LHCN-M2 (cell line): ENCODE results near the gene TECPR2. TPM values are rescaled to one million over a fixed set of nuclear protein-coding genes. Genes with fewer than 3 reads are reported as not detected.
A peak's percentile ranks its signal among the peaks of the same experiment; 100 is the strongest.

Experiments used
- DNase-seq: peaks from one replicate; pipeline ENCODE4 v3.0.0-alpha.2; 2012; ENCODE audit warnings: low read depth
- total RNA-seq: library from RNA; depleted of rRNA; stranded (reverse); fragments of >200 nt; gene quantifications from 2 replicates; pipeline ENCODE4 v1.2.3, GENCODE V29; 2014

The TECPR2 gene
- total RNA-seq, 1 experiment from 2014 or later = 20.4 TPM

DNA sequence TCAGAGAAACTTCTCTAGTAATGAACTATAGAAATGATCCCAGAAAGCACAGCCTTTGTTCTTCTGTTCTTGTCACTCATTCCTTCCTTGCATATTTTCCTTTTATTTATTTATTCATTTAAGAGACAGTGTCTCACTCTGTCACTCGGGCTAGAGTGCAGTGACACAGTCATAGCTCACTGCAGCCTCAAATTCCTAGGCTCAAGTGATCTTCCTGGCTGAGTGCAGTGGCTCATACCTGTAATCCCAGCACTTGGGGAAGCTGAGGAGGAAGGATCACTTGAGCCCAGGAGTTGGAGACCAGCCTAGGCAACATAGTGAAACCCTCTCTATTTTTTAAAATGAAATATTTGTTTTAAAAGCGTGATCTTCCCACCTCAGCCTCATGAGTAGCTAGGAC is 11.5 kb downstream of the TECPR2 start:
- no peak for DNase-seq

- DNase-seq = no peak
These were observed 12.4 kb downstream of the TECPR2 start for GRCh38 chr14:102375119-102375518.

- DNase-seq = no peak
These were observed 15.0 kb downstream of the TECPR2 start for GRCh38 chr14:102377696-102378095.

DNA sequence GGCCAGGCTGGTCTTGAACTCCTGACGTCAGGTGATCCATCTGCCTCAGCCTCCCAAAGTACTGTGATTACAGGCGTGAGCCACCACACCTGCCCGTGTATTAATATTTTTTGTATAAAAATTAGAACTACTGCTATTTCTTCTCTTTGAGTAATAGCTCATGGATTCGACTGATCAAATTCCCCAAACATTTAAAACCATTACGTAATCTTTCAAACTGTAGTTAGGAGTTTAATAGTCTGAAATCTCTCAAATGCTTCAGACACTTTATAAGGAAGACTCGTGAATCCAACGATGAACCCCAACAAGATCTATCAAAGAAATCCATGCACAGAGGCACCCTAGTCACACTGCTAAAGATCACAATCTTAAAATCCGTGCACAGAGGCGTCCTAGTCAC is 16.1 kb downstream of the TECPR2 start:
- DNase-seq = no peak

DNA sequence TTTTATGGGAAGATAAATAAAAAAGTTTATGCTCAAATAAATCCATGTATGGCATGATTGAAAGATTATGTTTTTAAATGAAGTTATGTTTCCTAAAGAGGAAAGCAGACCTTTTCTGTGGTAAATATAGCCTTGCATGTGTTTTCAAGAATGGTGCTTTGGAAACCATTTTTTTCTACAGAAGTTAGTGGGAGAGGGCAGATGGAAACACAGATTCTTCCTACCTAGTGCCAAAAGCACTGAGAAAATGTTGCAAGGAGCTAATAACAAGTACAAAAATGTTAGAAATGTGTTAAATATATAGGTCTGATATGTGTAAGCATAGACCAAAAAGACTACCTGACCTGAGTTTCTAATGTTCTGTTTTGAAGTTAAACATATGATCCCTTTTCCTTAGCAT is 24.3 kb downstream of the TECPR2 start:
- no peak for DNase-seq

DNA sequence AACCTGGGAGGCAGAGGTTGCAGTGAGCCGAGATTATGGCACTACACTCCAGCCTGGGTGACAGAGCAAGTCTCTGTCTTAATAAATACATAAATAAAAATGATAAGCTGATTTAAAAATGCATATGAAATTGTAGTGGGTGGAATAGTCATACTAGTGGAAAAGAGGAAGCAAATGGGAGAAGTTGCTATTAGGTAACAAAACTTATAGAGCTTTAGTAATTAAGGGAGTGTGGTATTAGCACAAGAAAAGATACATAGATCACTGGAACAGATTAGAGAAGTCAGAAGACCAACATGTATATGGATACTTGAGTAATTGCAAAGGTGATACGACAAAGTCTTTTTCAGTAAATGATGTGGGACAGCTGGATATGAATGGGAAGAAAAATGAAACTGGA is 26.5 kb downstream of the TECPR2 start:
- DNase-seq = peak; percentile 13

- DNase-seq = no peak
These were observed 27.5 kb downstream of the TECPR2 start for GRCh38 chr14:102390064-102390855.

DNA sequence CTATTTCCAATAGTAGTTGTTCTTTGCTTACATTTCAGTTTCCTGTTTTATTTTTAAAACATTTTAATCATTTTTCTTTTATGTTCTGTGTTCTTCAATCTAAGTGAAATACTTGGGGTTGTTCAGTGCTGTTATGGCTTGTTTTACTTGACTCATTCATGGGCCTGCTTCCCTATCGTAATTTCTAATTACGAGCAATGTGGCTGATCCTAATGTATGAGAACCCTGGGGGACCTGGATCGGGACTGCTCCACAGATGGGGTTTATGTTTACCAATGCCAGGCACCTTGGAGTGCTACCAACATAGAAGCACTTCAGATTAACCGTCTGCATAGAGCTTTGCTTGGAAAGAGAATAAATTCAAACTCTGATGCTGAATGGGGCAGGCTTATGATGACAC is 29.8 kb downstream of the TECPR2 start:
- no peak for DNase-seq

DNA sequence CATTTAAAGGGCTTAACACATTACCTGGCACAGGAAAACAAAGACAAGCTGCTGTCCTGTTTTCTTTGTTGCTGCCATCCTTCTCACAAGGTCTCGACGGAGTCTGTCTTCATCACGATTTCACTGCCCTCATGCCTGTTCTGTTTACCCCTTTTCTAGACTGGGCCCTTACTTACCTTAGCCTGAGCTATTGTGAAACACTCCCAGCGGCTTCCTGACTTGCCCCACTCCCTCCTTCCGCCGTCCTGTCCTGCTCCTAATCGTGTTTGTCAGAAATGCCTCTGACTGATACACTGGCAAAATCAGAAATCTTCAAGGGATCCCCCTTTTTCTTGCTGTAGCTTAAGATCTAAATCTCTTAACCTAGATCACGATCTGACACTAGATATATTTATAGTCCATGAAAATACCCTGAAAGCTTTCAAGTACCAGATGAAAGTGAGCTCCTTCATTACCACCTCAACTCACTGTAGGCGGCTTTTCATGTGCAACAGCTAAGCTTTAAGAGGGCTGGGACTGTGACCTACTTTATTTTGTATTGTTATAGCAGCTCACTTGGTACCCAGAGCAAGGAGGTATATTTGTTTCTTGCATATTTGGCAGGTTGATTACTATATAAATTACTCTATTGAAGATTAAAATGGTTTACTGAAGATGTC is 32.1 kb downstream of the TECPR2 start:
- DNase-seq = no peak

- DNase-seq = no peak
These were observed 33.8 kb downstream of the TECPR2 start for GRCh38 chr14:102396521-102396920.

GRCh38 chr14:102403028-102403427 is 40.3 kb downstream of the TECPR2 start:
- peak; percentile 11 for DNase-seq

DNA sequence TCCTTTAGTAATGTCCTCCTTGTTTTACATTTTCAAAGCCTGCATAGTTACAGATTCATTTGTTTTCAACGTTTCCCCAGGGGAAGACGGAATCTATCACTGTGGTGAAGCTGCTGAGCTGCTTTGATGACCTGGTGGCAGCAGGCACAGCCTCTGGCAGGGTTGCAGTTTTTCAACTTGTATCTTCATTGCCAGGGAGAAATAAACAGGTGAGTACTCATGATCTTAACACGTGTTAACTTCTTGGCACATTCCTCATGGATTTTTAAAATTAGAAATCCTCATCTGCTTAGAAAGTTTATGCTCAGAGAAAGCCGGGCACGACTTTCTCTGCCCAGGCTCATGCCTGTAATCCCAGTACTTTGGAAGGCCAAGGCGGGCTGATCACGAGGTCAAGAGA is 44.5 kb downstream of the TECPR2 start:
- DNase-seq = no peak

DNA sequence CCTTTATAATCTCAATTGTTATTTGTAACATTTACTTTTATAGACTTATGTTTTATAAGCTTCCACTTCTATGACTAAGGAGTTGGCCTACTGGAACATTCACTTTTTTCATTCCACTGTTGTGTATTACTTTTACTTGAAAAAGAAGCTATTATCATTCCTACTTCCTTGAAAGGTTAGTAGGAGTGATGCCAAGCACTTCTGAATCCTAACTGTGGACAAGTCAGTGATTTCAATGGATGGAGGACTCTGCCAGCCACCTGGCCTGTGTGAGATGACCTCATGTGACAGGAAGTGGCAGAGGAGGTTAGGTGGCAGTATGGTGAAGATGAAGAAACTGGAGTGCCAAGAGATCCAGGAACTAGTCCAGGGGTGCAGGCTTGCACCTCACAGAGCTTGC is 46.0 kb downstream of the TECPR2 start:
- DNase-seq = no peak

DNA sequence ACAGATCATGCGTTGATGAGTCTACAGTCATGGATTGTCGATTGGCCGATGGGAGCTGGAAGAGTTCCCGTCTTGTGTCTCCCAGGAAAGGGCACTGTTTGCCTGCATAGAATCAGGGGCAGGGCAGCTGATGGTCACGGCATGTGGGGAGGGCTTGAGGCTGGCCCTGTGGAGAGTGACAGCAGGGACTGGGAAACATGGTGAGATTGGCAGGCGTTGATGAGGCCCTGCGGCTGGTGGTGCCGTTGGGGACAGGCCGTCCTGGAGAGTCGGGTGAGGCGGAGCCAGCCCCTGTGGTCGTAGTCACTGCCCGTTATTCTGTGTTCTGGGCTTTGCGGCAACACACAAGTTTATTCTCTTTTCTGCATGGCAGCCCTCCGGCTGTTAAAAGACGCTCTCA is 52.9 kb downstream of the TECPR2 start:
- DNase-seq = no peak

DNA sequence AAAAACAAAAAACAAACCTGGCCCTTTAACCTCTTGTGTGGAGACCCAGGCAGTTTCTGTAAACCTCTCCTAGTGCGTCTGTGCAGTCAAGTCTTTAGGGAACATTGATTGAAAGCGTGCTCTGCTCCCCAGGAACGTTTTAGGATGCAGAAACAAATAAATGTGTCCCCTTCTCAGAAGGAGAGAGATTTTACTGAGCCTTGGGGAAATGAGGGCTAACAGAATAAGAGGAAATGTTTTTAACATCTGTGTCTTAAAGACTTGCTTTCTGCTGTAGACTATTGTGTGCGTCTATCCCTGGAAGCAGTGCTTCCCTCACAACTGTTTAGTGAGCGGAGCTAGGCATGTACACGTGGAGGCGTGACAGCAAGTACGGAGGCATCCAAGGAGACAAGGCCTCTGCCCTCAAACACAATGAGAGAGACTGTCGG is 54.3 kb downstream of the TECPR2 start:
- no peak for DNase-seq

GRCh38 chr14:102417646-102418045 is 54.9 kb downstream of the TECPR2 start:
- no peak for DNase-seq

DNA sequence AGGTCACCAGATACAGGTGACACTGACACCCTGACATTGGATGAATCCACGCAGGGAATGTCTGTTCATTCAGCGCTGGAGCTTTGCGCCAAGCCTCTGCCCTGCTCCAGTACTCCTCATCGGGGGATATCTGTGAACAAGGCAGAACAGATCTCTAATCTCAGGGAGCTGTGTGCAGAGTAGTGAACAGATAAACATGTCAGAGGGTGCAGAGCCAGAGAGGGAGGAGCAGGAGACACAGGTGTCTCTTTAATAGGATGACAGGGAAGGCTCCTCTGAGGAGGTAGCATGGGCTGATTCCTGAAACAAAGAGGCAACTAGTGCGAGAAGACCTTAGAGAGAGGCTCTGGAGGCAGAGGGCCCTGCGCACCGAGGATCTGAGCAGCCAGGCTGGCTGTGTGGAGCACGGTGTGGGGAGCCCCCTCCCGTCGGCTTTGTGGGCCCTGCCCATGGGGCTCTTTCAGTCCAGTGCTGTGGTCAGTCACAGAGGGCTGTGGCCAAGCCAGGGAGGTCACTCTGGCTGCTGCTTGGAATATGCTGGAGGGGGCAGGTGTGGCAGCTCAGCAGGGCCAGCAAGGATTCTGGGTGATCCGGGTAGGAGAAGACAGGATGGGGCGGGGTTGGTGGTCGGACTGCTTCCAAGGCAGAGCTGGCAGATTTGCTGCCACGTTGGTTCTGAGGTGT is 55.6 kb downstream of the TECPR2 start:
- no peak for DNase-seq

DNA sequence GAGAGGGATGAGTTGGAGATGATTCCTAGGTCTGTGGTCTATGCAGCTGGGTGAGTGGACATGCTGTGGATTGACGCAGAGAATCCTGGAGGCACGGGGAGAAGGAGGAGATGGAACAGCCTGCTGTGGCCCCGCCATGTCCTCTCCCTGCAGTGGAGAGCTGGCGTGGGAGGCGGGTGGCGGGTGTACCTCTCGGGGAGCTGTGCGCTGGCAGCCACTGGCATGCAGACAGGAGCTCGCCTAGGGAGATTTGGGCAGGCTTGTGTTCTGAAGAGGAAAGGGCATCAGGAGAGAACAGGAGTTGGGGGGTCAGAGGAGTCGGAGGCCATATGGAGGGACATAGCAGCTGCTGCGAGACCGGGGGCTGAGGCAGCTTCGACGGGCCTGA is 56.1 kb downstream of the TECPR2 start:
- DNase-seq = no peak

DNA sequence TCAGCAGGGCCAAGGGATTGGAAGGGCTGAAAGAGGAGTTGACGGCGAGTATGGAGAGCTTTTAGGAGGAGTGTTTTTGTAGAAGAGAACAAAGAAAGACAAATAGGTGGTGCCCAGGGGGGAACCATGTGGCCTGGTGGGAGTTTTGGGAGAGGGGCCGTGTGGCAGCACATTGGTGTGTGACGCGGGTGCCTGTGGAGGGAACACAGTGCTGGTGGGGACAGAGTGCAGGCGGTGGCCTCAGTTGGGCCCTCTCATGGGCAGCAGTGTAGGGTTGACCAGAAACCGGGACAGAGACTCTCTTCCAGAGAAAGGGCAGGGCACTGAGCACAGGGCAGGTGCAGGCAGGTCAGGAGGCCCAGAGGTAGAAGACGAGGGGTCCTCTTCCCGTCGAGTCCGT is 56.5 kb downstream of the TECPR2 start:
- no peak for DNase-seq

DNA sequence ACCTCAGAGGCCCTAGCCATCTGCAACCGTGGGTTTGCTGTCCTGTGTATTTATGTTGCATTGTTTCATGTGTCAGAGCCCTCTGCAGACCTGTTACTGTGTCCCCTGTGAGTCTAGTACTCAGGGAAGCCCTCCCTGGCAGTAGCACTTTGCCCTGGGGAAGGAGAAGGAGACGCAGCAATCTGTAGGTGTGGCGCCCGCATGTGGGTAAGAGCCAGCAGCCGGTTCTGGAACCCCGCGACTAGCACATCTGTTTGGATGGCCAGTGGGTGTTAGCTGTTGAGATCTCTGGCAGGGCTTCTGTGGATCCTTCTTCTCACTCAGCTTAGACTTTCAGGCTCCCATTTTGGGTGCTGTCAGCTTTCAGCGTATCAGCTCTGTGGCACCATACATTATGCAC is 57.0 kb downstream of the TECPR2 start:
- DNase-seq = no peak

DNA sequence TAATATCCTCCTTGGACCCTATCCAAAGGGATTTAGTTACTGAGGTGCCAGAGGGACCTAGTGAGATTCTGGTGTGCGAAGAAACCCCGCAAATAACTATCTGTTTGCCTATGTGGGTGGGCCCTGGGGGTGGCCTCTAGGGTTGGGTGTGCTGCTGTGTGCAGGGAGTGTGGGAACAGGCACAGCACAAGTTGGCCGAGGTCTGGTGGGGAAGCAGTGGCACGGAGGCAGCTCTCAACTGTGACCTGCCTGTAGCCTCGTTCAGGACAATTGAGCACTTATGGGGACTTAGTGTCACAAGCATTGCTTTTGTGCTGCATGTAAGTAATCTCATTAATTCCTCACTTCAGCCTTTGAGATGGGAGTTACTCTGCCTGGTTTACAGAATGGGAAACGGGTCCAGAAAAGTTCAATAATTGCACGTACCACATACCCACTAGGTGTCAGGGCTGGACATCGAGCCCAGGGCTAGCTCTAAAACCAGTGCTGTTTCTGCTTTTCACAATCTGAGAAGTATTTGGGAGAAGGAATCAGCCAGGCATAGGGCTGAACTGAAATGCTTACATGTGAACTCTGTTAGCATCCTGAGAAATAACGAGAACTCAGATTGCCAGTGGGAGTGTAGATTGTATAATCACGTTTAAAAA is 58.8 kb downstream of the TECPR2 start:
- DNase-seq = no peak

DNA sequence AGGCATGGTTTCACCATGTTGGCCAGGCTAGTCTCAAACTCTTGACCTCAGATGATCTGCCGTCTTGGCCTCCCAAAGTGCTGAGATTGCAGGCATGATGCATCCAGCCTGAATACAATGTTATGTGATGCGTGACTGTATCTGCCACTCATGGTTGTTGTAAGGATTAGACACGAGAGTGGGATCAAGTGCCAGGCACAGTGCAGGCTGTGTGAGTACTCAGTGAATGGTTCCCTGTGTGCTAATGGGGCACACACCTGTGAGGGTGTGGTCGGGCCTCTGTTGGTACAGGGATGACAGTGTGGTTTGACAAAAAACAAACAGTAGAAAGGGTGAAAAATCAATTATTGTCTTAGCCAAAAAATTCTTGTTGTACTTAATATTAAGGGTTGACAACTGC is 61.8 kb downstream of the TECPR2 start:
- DNase-seq = no peak
